Immature natural killer cell (primary cell): ENCODE measurements around the gene TAOK1. TPM values are rescaled to one million over a fixed set of nuclear protein-coding genes. Genes with fewer than 3 reads are reported as not detected.

Source experiments
- DNase-seq, 3 donors: peaks; one replicate each; pipeline ENCODE4 v3.0.0; 2022; ENCODE audit warnings: mixed read lengths in 1 of 3
- H3K27ac Mint-ChIP-seq, 6 donors: one replicate each; pipeline ENCODE4 v1.8.0; 2020; ENCODE audit warnings: mixed read lengths in 6 of 6, mild to moderate bottlenecking in 5 of 6, inconsistent platforms in 4 of 6, moderate library complexity in 3 of 6
- H3K27me3 Mint-ChIP-seq, 3 donors: one replicate each; pipeline ENCODE4 v1.8.0; 2020 to 2021; ENCODE audit warnings: low read depth in 3 of 3, mild to moderate bottlenecking in 3 of 3, mixed read lengths in 3 of 3, moderate library complexity in 3 of 3, inconsistent platforms in 1 of 3
- H3K36me3 Mint-ChIP-seq, 3 donors: one replicate each; pipeline ENCODE4 v1.8.0; 2020; ENCODE audit warnings: mixed read lengths in 3 of 3, inconsistent platforms in 2 of 3, mild to moderate bottlenecking in 2 of 3
- H3K4me1 Mint-ChIP-seq, 2 donors: one replicate each; pipeline ENCODE4 v1.8.0; 2020; ENCODE audit warnings: inconsistent platforms in 2 of 2, mild to moderate bottlenecking in 2 of 2, mixed read lengths in 2 of 2, moderate library complexity in 1 of 2
- H3K4me3 Mint-ChIP-seq, 5 donors: one replicate each; pipeline ENCODE4 v1.8.0; 2020; ENCODE audit warnings: mild to moderate bottlenecking in 5 of 5, mixed read lengths in 5 of 5, inconsistent platforms in 3 of 5, moderate library complexity in 3 of 5
- H3K9me3 Mint-ChIP-seq, 6 donors: one replicate each; pipeline ENCODE4 v1.8.0; 2020; ENCODE audit warnings: mild to moderate bottlenecking in 6 of 6, mixed read lengths in 6 of 6, inconsistent platforms in 4 of 6, moderate library complexity in 3 of 6
- polyA plus RNA-seq, 3 donors: library from polyadenylated mRNA; unstranded; fragments of 300-500 nt; fragmentation: Illumina TruSeq; gene quantifications; one replicate each; pipeline ENCODE4 v1.2.3, GENCODE V29; 2021

The TAOK1 gene
- polyA plus RNA-seq, 3 donors from 2014 or later = 2.0 to 3.4 (median 2.2) TPM

GRCh38 chr17:29582772-29583171 is 192.6 kb downstream of the TAOK1 start:
- H3K36me3 Mint-ChIP-seq = peaks cover 3 to 13% (median 4%) of the 10 kb centered on the region in 3 donors
- H3K27ac Mint-ChIP-seq = no peak overlapping the region
- no peak for DNase-seq
- no peaks in the 10 kb centered on the region for H3K9me3 Mint-ChIP-seq
- peaks cover 0 to 3% (median 0%) of the 10 kb centered on the region in 3 donors for H3K27me3 Mint-ChIP-seq
- H3K4me1 Mint-ChIP-seq = peaks cover 39 to 48% of the 10 kb centered on the region in 2 donors
- H3K4me3 Mint-ChIP-seq = no peak overlapping the region

GRCh38 chr17:29583324-29584248 is 193.4 kb downstream of the TAOK1 start:
- H3K27me3 Mint-ChIP-seq = peaks cover 0 to 5% (median 3%) of the 10 kb centered on the region in 3 donors
- peak overlapping the region in 1 of 6 donors; percentile 43 for H3K27ac Mint-ChIP-seq
- H3K4me1 Mint-ChIP-seq = peaks cover 47 to 56% of the 10 kb centered on the region in 2 donors
- no peak for DNase-seq
- H3K36me3 Mint-ChIP-seq = peaks cover 3 to 13% (median 4%) of the 10 kb centered on the region in 3 donors
- no peaks in the 10 kb centered on the region for H3K9me3 Mint-ChIP-seq
- H3K4me3 Mint-ChIP-seq = no peak overlapping the region

- H3K27me3 Mint-ChIP-seq = peaks cover 0 to 5% (median 4%) of the 10 kb centered on the region in 3 donors
- H3K4me3 Mint-ChIP-seq = no peak overlapping the region
Measured at GRCh38 chr17:29584452-29585079, 194.4 kb downstream of the TAOK1 start.

GRCh38 chr17:29585080-29585751 is 195.1 kb downstream of the TAOK1 start:
- Mint-ChIP-seq H3K9me3 (no peaks in the 10 kb centered on the region), H3K27me3 (peaks cover 0 to 5% (median 4%) of the 10 kb centered on the region in 3 donors), H3K27ac (no peak overlapping the region), H3K4me1 (peaks cover 50 to 59% of the 10 kb centered on the region in 2 donors), H3K4me3 (no peak overlapping the region), H3K36me3 (peaks cover 3 to 6% (median 3%) of the 10 kb centered on the region in 3 donors)
- no peak for DNase-seq

More at GRCh38 chr17:29584452-29585079, 194.4 kb downstream of the TAOK1 start:
- H3K4me1 Mint-ChIP-seq = peaks cover 48 to 56% of the 10 kb centered on the region in 2 donors
- DNase-seq = no peak
- peaks cover 3 to 10% (median 4%) of the 10 kb centered on the region in 3 donors for H3K36me3 Mint-ChIP-seq
- H3K27ac Mint-ChIP-seq = peak overlapping the region in 2 of 6 donors; percentile 39 to 49
- H3K9me3 Mint-ChIP-seq = no peaks in the 10 kb centered on the region

GRCh38 chr17:29586676-29587469 is 196.7 kb downstream of the TAOK1 start:
- peaks cover 0 to 7% (median 5%) of the 10 kb centered on the region in 3 donors for H3K27me3 Mint-ChIP-seq
- H3K4me1 Mint-ChIP-seq = peaks cover 64 to 71% of the 10 kb centered on the region in 2 donors
- peak overlapping the region; percentile 87 to 93 (median 88) for H3K4me3 Mint-ChIP-seq
- no peaks in the 10 kb centered on the region for H3K9me3 Mint-ChIP-seq
- DNase-seq = no peak
- H3K36me3 Mint-ChIP-seq = peaks cover 0 to 3% (median 0%) of the 10 kb centered on the region in 3 donors
- H3K27ac Mint-ChIP-seq = peak overlapping the region in 5 of 6 donors; percentile 60 to 90 (median 81)

- no peaks in the 10 kb centered on the region for H3K36me3 Mint-ChIP-seq
- H3K4me1 Mint-ChIP-seq = peaks cover 68 to 78% of the 10 kb centered on the region in 2 donors
- no peaks in the 10 kb centered on the region for H3K9me3 Mint-ChIP-seq
- H3K27me3 Mint-ChIP-seq = peaks cover 0 to 7% (median 5%) of the 10 kb centered on the region in 3 donors
- peak overlapping the region; percentile 72 to 94 (median 87) for H3K27ac Mint-ChIP-seq
- peak overlapping the region; percentile 87 to 93 (median 88) for H3K4me3 Mint-ChIP-seq
- DNase-seq = no peak
Measured at GRCh38 chr17:29587591-29587990, 197.4 kb downstream of the TAOK1 start.

GRCh38 chr17:29588017-29588561 is 197.9 kb downstream of the TAOK1 start:
- H3K4me1 Mint-ChIP-seq = peaks cover 72 to 80% of the 10 kb centered on the region in 2 donors
- peak overlapping the region; percentile 81 to 94 (median 90) for H3K27ac Mint-ChIP-seq
- H3K36me3 Mint-ChIP-seq = no peaks in the 10 kb centered on the region
- peaks cover 0 to 7% (median 5%) of the 10 kb centered on the region in 3 donors for H3K27me3 Mint-ChIP-seq
- no peaks in the 10 kb centered on the region for H3K9me3 Mint-ChIP-seq
- peak overlapping the region; percentile 87 to 93 (median 88) for H3K4me3 Mint-ChIP-seq
- no peak for DNase-seq

- DNase-seq = peak; percentile 73 to 77 (median 73)
- peaks cover 0 to 7% (median 5%) of the 10 kb centered on the region in 3 donors for H3K27me3 Mint-ChIP-seq
- H3K4me3 Mint-ChIP-seq = peak overlapping the region; percentile 87 to 93 (median 88)
- H3K9me3 Mint-ChIP-seq = no peaks in the 10 kb centered on the region
- peak overlapping the region; percentile 80 to 94 (median 84) for H3K27ac Mint-ChIP-seq
- H3K36me3 Mint-ChIP-seq = no peaks in the 10 kb centered on the region
- peaks cover 72 to 79% of the 10 kb centered on the region in 2 donors for H3K4me1 Mint-ChIP-seq
Measured at GRCh38 chr17:29588562-29589411, 198.6 kb downstream of the TAOK1 start.

- Mint-ChIP-seq H3K27ac (peak within 1 kb of the TSS; percentile 81 to 94 (median 91)), H3K4me3 (peak within 1 kb of the TSS; percentile 87 to 93 (median 89)), H3K4me1 (peaks cover 70 to 71% of the 10 kb centered on the region in 2 donors), H3K9me3 (no peaks in the 10 kb centered on the region), H3K27me3 (peaks cover 0 to 7% (median 5%) of the 10 kb centered on the region in 3 donors), H3K36me3 (no peaks in the 10 kb centered on the region)
- peak; percentile 84 to 87 (median 86) for DNase-seq
Measured at GRCh38 chr17:29589524-29590410, 199.6 kb downstream of the TAOK1 start, which contains the start of gene GIT1. TSS of gene GIT1 (minus strand) at chr17:29589648. CDS start at chr17:29589378, 270 bp downstream.

GRCh38 chr17:29590411-29591145 is 200.4 kb downstream of the TAOK1 start:
- H3K27me3 Mint-ChIP-seq = peaks cover 0 to 7% (median 5%) of the 10 kb centered on the region in 3 donors
- DNase-seq = no peak
- no peaks in the 10 kb centered on the region for H3K36me3 Mint-ChIP-seq
- no peaks in the 10 kb centered on the region for H3K9me3 Mint-ChIP-seq
- H3K4me1 Mint-ChIP-seq = peaks cover 61 to 63% of the 10 kb centered on the region in 2 donors
- peak overlapping the region in 2 of 6 donors; percentile 87 to 93 for H3K27ac Mint-ChIP-seq
- H3K4me3 Mint-ChIP-seq = peak overlapping the region; percentile 82 to 93 (median 85)
